NCI-H2171 treated with DMSO at 0.1 percent for 48 hours (cell line): ENCODE results near the gene TUBA8.
"Not testable (repeated sequence)": the region's sequence is repeated elsewhere in the genome, so short reads cannot be mapped to it uniquely, and the experiment has no call there.

Source experiments
- DNase-seq: peaks from one replicate; lab custom pipeline; 2025; lab: John Stamatoyannopoulos, UW

Gene TUBA8

DNA sequence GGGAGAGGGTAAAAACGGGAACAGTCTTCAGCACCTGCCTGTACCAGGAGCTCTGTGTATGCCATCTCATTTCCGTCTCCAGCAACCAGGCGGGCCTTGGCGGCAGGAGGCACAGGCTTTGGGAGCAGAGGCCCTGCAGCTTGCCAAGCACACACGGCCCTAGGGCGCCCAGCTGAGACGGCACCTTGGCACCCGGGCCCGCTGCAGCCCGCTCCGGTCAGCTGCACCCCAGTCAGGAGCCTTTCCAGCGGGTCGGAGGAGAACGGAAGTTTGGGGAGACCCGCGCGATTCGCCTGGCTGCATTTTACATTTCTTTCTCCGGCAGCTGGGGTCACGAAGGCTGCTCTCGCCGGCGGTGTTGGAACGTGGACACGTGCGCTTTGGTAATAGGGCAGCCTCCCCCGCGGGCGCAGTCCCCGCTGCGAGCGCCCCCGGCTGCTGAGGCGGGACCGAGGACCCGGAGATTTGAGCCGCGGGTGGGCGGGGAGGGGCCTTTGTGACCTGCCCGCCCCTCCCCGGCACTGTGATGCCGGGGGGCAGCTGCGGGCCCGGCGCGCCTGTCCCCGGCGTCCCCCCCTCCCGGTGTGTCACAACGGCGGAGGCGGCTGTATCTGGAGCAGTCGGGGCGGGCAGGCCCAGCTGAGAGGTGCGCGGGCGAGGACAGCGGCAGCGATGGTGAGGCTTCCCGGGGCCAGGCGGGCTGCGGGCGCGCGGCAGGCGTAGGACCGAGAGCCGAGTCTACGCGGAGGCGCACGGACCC, at the start of gene TUBA8:
TUBA8 (plus strand) TSS at position 616 of the 760 bp plus-strand sequence; CDS start at position 673, 57 bp downstream.
- peak; percentile 77 for DNase-seq

- no peak for DNase-seq
These were observed 48.2 kb upstream of the TUBA8 start for GRCh38 chr22:18062421-18062820.

DNA sequence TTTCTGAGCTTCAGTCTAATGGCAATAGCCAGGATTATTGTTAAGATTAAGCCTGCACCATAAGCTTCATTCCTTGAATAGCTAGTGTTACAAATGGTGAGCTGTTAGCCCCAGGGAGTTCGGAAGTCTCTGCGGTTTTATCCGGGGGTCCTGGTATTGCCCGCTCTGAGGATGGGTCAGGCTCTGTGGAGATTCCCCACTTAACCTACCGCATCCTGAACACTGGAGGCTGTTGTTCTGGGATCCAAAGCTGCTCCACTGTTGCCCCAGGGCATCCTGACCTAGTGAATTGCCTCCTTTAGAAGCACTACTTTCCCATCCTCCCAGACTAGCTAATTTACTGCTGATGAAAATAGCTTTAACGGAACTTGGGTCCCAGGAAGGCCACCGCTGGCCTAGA, 47.3 kb upstream of the TUBA8 start:
- DNase-seq = no peak

- DNase-seq = not testable (repeated sequence)
These were observed 46.9 kb upstream of the TUBA8 start for GRCh38 chr22:18063715-18064114.

DNA sequence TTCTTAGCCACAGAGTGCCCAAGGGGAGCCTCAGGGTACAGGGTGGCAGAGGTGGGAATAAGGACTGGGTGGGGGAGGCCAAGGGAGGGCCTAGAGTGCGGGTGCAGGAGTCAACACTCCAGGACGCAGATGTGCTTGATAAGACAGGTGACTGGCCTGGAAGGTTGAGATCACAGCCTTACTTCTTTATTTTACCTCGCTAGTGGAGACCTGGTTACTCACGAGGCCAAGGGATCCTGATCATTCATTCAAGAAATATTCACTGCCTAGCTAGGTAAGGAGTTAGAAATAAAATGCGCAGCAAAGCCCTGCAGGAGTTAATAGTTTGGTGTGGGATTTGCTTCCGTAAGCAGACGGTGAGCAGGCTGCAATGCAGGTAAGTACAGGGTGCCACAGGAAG, 46.0 kb upstream of the TUBA8 start:
- no peak for DNase-seq

DNA sequence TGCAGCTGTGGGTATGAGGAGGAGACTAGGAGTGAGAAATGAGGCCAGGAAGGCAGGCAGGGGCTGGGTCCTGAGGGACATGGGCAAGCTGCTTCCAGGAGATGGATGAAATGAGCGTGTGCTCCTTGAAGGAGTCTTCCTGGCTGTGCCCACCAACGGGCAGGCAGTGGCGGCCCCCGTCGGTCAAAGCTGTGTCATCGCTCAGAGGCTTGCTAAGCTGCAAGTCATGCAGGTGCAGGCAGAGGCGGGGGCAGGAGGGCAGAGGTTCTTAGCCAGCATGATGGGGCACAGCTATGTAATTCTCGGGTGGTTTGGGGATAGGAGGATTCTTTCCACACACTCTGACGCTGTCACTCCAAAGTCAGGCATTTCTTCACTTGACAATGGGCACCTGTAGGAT, 45.4 kb upstream of the TUBA8 start:
- no peak for DNase-seq

GRCh38 chr22:18066181-18066859, 44.3 kb upstream of the TUBA8 start:
- no peak for DNase-seq

DNA sequence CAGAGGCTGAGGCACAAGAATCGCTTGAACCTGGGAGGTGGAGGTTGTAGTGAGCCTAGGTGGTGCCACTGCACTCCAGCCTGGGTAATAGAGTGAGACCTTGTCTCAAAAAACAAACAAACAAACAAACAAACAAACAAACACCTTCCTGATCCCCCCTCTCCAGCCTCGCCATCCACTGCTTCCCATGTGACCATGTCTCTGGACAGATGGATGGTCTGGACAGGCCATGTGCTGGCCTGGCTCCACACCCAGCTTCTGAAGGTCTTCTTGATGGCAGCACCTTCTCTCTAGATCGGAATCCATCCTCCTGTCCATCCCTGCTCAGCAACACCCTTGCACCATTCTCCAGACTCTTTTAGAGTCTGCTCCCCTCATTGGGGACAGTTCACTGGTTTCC, 43.5 kb upstream of the TUBA8 start:
- DNase-seq = no peak

GRCh38 chr22:18067548-18068341, 42.9 kb upstream of the TUBA8 start:
- no peak for DNase-seq

DNA sequence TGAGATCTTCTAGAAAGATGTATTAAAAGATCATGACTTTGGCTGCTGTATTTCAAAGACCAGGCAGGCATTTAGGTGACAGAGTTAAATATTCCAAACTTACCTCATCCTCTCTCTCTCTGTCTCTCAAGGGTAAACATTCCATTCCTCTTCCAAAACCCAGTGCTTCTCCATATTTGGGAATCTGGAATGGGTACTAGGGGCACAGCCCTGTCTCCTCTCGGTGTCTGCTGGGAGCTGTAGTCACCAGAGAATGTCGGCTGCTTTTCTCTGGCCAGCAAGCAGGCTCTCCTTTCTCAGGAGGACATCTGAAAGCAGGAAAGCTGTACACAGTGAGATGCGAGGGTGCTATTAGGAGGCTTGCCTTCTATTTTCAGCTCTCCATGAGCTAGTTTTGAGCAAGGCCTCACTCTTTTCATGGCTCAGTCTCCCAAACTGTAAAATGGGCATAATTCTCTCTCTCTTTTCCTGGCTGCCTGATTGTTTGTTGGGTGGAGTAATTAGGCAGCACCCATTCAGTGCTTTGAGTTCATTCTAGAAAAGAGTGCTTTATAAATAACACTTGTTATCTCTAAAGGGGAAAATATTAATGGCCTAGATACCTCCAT, 42.1 kb upstream of the TUBA8 start:
- no peak for DNase-seq

GRCh38 chr22:18069041-18069440, 41.6 kb upstream of the TUBA8 start:
- DNase-seq = no peak

GRCh38 chr22:18070041-18070440, 40.6 kb upstream of the TUBA8 start:
- DNase-seq = no peak

- DNase-seq = peak; percentile 44
These were observed 39.9 kb upstream of the TUBA8 start for GRCh38 chr22:18070556-18071306.

- not testable (repeated sequence) for DNase-seq
These were observed 39.2 kb upstream of the TUBA8 start for GRCh38 chr22:18071307-18071967.

DNA sequence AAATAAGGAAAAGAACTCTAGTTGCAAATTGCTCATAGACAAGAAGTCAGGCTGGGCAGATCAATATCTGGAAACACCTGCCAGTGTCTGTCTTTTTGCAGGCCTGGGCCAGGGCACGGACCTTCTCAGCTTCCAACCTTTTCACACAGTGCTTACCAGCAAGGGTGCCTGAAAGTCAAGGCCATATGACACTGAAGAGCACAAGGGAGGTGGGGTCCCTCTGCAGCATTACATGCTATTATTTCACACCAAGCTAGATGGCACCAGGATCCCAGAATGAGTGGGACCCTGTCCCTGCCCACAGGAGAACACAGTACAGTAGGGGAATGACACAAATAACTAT, 38.7 kb upstream of the TUBA8 start:
- DNase-seq = peak; percentile 41

- DNase-seq = no peak
These were observed 37.1 kb upstream of the TUBA8 start for GRCh38 chr22:18073467-18073866.

- DNase-seq = not testable (repeated sequence)
These were observed 36.7 kb upstream of the TUBA8 start for GRCh38 chr22:18073927-18074326.

DNA sequence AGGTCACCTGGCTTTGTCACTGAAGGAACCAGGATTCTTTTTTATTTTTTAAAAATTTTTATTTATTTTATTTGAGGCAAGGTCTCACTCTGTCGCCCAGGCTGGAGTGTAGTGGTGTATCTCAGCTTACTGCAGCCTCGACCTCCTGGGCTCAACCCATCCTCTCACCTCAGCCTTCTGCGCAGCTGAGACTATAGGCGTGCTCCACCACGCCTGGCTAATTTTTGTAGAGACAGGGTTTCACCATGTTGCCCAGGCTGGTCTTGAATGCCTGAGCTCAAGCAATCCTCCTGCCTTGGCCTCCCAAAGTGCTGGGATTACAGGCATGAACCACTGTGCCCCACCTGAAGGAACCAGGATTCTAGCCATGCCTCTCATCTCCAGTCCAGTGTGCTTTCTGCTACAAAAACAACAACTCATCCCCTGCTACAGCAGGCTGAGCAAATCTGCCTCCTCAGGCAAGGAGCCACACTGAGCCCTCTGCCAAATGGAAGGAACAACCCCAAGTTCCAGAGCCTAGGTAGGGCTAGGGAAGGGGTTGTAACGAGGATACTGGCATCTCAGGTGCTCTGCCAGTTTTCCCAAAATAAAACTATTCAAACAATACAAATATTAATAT, 35.4 kb upstream of the TUBA8 start:
- DNase-seq = no peak

GRCh38 chr22:18075720-18076497, 34.7 kb upstream of the TUBA8 start:
- peak; percentile 91 for DNase-seq

DNA sequence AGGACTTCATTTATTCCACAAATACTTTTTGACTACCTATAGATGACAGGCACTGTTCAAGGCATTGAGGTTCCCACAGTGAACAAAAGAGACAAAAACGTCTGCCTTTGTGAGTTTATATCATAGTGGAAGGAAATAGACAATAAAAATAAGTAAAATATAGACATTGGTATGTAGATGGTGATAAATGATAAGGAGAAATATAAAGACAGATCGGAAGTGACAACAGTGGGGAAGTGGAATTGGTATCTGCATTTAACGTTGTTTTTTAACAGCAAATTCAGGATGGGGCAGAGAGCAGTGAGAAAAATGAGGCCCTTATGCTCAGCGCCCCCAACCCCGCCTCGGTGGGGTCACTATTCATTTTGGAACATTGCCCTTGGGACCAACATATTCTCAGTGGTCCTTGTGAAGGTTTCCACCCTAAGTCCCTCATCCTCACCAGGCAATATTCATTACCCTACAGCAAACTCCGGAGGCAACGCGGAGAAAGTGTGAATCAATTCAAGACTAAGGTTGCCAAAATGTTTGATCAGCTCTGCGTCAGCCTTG, 33.4 kb upstream of the TUBA8 start:
- no peak for DNase-seq
